Measurements from ENCODE around the gene CES5A. TPM values are rescaled to one million over a fixed set of nuclear protein-coding genes. Genes with fewer than 3 reads are reported as not detected.

Gene CES5A
- total RNA-seq, 1 donor, result not detected

GRCh38 chr16:55901566-55902217 lies 26.5 kb upstream of the CES5A start:
- H3K4me3 ChIP-seq (ENCODE audit: low read depth, low read length), result no peak overlapping the region
- no peak for TF ChIP-seq CTCF (IDR thresholded peaks at IDR 0.05; ENCODE audit: insufficient read depth, low read depth, low read length)
- DNase-seq (ENCODE audit: low read depth), result no peak

GRCh38 chr16:55900616-55901393 lies 25.6 kb upstream of the CES5A start:
- TF ChIP-seq CTCF (IDR thresholded peaks at IDR 0.05; ENCODE audit: insufficient read depth, low read depth, low read length), result no peak
- DNase-seq (ENCODE audit: low read depth), result no peak
- H3K4me3 ChIP-seq (ENCODE audit: low read depth, low read length), result no peak overlapping the region

- DNase-seq (ENCODE audit: low read depth), result no peak
- H3K4me3 ChIP-seq (ENCODE audit: low read depth, low read length), result no peak overlapping the region
- TF ChIP-seq CTCF (IDR thresholded peaks at IDR 0.05; ENCODE audit: insufficient read depth, low read depth, low read length), result no peak
Observed at GRCh38 chr16:55899857-55900256, 24.7 kb upstream of the CES5A start.

- no peak overlapping the region for H3K4me3 ChIP-seq (ENCODE audit: low read depth, low read length)
- TF ChIP-seq CTCF (IDR thresholded peaks at IDR 0.05; ENCODE audit: insufficient read depth, low read depth, low read length), result no peak
- no peak for DNase-seq (ENCODE audit: low read depth)
Observed at GRCh38 chr16:55898592-55898991, 23.4 kb upstream of the CES5A start.

GRCh38 chr16:55892821-55893220 lies 17.6 kb upstream of the CES5A start:
- TF ChIP-seq CTCF (IDR thresholded peaks at IDR 0.05; ENCODE audit: insufficient read depth, low read depth, low read length), result no peak
- no peak for DNase-seq (ENCODE audit: low read depth)
- H3K4me3 ChIP-seq (ENCODE audit: low read depth, low read length), result no peak overlapping the region

- no peak overlapping the region for H3K4me3 ChIP-seq (ENCODE audit: low read depth, low read length)
- DNase-seq (ENCODE audit: low read depth), result no peak
- no peak for TF ChIP-seq CTCF (IDR thresholded peaks at IDR 0.05; ENCODE audit: insufficient read depth, low read depth, low read length)
Observed at GRCh38 chr16:55889518-55889917, 14.3 kb upstream of the CES5A start.
